Glutamatergic neuron (in vitro differentiated cells): ENCODE results near the gene SMIM3. TPM values are rescaled to one million over a fixed set of nuclear protein-coding genes. Genes with fewer than 3 reads are reported as not detected.

Experiments
- DNase-seq: peaks from one replicate; pipeline ENCODE4 v3.0.0; 2022
- H3K27ac Mint-ChIP-seq: one replicate; pipeline ENCODE4 v1.8.0; 2020; ENCODE audit warnings: mild to moderate bottlenecking, mixed read lengths, inconsistent platforms; ENCODE audit not compliant: unreplicated experiment
- H3K27me3 Mint-ChIP-seq: one replicate; pipeline ENCODE4 v1.8.0; 2020; ENCODE audit warnings: mild to moderate bottlenecking, moderate library complexity, mixed read lengths, inconsistent platforms; ENCODE audit not compliant: unreplicated experiment
- H3K36me3 Mint-ChIP-seq: one replicate; pipeline ENCODE4 v1.8.0; 2020; ENCODE audit warnings: mild to moderate bottlenecking, mixed read lengths, inconsistent platforms; ENCODE audit not compliant: unreplicated experiment
- H3K4me1 Mint-ChIP-seq: one replicate; pipeline ENCODE4 v1.8.0; 2020; ENCODE audit warnings: mild to moderate bottlenecking, low read depth, mixed read lengths, inconsistent platforms; ENCODE audit not compliant: unreplicated experiment
- H3K4me3 Mint-ChIP-seq: one replicate; pipeline ENCODE4 v1.8.0; 2020; ENCODE audit warnings: mild to moderate bottlenecking, mixed read lengths, inconsistent platforms; ENCODE audit not compliant: unreplicated experiment
- H3K9me3 Mint-ChIP-seq: one replicate; pipeline ENCODE4 v1.8.0; 2020; ENCODE audit warnings: mild to moderate bottlenecking, moderate library complexity, mixed read lengths, inconsistent platforms; ENCODE audit not compliant: unreplicated experiment
- total RNA-seq: library from RNA; stranded (reverse); fragmentation: NEBNext Ultra II Directional; extraction: Animal tissue kit (Norgen Biotek cat#: 25700); gene quantifications from one replicate; pipeline ENCODE4 v1.2.1, GENCODE V29; 2021; ENCODE audit not compliant: unreplicated experiment
- TF ChIP-seq, protein P1 (sequence below): fragments of 200-600 bp; sonication (generic); IDR thresholded peaks from one replicate; pipeline ENCODE4 v1.5.0; 2021; ENCODE audit not compliant: partially characterized antibody, unreplicated experiment

The SMIM3 gene
- total RNA-seq, 1 donor from 2014 or later = 0.51 TPM

DNA sequence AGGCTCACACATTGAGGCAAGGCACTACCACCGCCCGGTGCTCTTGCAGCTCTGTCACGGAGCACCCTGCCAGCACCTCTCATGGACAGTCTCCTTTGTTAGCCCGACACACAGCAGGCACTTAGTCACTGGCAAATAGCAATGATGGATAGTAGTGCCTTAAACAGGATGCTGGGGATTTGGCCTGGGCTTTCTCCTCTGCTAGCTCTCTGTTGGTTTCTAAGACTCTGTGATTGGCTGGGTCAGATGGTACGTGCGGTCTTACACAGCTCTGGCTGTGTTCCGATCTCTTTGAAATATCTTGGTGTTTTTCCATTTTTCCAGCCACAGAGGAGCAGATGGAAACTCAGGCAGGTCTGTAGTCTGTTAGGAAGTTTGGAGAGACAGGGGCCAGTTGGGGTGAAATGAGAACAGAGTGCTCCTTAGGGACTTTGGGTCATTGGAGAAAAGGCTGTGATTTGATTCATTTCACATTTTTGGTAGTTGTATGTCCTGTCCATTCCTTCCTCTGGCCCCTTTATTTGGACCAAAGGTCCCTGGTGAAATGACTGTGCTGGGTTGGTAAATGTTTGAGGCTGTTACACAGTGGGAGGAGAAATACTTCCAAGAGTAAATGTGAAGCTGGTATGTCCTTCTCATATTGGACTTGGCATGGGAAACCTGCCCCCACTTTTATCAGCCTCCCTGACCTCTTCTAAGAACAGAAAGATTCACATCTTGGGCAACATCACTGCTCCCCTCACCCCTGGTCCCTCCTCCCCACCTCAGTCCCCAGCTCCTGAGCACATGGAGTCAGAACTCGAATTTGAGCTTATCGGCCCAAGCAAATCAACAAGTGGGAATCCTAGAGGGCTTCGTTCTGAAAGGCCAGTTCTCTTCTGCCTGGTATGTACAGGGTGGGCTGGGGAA, 3.4 kb downstream of the SMIM3 start:
- peaks cover 3% of the 10 kb centered on the region for H3K4me1 Mint-ChIP-seq
- H3K9me3 Mint-ChIP-seq = peaks cover 2% of the 10 kb centered on the region
- H3K27me3 Mint-ChIP-seq = peaks cover 3% of the 10 kb centered on the region
- no peak overlapping the region for H3K27ac Mint-ChIP-seq
- peaks cover 5% of the 10 kb centered on the region for H3K36me3 Mint-ChIP-seq
- no peak overlapping the region for H3K4me3 Mint-ChIP-seq
- no peak for DNase-seq
- TF ChIP-seq, protein P1, sequence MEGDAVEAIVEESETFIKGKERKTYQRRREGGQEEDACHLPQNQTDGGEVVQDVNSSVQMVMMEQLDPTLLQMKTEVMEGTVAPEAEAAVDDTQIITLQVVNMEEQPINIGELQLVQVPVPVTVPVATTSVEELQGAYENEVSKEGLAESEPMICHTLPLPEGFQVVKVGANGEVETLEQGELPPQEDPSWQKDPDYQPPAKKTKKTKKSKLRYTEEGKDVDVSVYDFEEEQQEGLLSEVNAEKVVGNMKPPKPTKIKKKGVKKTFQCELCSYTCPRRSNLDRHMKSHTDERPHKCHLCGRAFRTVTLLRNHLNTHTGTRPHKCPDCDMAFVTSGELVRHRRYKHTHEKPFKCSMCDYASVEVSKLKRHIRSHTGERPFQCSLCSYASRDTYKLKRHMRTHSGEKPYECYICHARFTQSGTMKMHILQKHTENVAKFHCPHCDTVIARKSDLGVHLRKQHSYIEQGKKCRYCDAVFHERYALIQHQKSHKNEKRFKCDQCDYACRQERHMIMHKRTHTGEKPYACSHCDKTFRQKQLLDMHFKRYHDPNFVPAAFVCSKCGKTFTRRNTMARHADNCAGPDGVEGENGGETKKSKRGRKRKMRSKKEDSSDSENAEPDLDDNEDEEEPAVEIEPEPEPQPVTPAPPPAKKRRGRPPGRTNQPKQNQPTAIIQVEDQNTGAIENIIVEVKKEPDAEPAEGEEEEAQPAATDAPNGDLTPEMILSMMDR = no peak

DNA sequence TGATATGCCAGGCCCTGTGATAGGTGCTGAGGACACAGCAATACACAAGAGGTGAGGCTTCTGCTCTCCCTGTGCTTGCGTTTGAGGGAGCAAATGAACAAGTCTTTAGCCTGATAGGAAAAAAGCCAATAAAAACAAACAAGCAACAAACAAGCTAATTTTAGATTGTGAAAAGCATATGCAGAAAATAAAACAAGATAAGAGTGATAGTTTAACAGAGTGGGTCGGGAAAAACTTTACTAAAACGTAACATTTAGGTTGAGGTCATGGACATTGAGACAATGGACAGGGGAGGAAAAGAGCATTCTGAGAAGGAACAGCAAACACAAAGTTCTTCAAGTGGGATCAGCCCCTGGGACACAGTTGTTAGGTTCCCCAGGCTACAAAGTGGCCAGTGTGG, 4.3 kb downstream of the SMIM3 start:
- Mint-ChIP-seq H3K36me3 (peaks cover 5% of the 10 kb centered on the region), H3K4me1 (peaks cover 3% of the 10 kb centered on the region), H3K27me3 (peaks cover 2% of the 10 kb centered on the region), H3K9me3 (peaks cover 2% of the 10 kb centered on the region), H3K27ac (no peak overlapping the region), H3K4me3 (no peak overlapping the region)
- no peak for DNase-seq
- TF ChIP-seq, protein P1 = no peak

DNA sequence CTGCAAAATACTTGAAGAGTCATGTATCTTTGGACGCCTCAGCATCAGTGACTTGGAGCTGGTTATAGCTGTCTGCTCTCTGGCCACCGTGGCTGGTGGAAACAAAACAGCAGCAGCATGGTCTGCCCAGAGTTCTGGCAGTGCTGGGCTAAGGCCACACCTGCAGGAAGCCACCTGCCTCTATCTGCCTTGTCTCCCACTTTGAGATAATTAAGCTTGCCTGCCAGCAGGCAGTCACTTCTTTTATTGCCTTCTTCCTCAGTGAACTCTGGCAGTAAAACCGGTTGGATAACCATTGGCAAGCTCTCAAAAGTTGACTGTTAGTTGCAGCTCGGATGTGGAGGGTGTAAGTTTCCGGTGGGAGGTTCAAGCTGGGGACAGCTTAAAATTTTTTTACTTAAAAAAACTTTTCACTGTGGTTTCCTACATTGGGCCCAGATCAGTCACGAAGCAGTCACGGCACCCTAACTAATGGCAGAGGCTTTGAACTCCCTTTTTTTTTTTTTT, 4.9 kb downstream of the SMIM3 start:
- TF ChIP-seq, protein P1 = no peak
- Mint-ChIP-seq H3K4me1 (no peaks in the 10 kb centered on the region), H3K27me3 (peaks cover 2% of the 10 kb centered on the region), H3K9me3 (peaks cover 2% of the 10 kb centered on the region), H3K36me3 (peaks cover 5% of the 10 kb centered on the region), H3K27ac (no peak overlapping the region), H3K4me3 (no peak overlapping the region)
- no peak for DNase-seq

DNA sequence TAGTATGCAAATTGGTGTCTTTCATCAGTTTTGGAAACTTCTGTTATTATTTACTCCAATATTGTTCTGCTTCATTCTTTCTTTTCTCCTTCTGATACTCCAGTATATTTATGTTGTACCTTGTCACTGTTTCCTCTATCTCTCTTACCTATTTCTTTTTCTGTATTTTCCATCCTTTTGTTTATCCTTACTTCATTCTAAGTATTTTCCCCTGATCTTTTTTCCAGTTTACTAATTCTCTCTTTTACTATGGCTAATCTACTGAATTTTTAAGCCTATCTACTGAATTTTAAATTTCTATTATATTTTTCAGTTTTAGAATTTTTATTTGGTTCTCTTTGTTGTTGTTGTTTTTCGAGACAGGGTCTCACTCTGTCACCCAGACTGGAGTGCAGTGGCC, 7.4 kb downstream of the SMIM3 start:
- Mint-ChIP-seq H3K9me3 (peaks cover 2% of the 10 kb centered on the region), H3K27me3 (no peaks in the 10 kb centered on the region), H3K36me3 (peaks cover 5% of the 10 kb centered on the region), H3K27ac (no peak overlapping the region), H3K4me3 (no peak overlapping the region), H3K4me1 (peaks cover 2% of the 10 kb centered on the region)
- TF ChIP-seq, protein P1 = no peak
- DNase-seq = no peak

DNA sequence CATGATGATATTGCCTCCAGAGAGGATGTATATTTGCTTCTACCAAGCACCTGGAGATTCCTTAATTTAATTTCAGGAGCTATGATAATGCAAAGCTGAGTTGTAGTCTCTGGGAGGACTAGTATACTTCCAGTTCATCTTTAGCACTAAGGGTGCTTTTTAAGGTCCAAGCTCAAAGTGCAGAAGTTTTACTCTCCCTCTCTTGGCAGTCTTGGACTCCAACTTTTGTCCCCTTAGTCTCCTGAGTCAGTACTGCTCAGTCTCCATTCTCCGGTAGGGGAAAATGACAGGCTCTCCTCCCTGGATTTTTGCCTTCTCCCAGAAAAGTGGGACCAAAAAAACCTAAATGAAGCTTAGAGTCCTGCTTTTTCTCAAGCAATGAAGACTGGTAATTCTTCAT, 8.3 kb downstream of the SMIM3 start:
- peaks cover 2% of the 10 kb centered on the region for H3K4me1 Mint-ChIP-seq
- peaks cover 5% of the 10 kb centered on the region for H3K36me3 Mint-ChIP-seq
- H3K27ac Mint-ChIP-seq = no peak overlapping the region

More for the DNA sequence above, 8.3 kb downstream of the SMIM3 start:
- Mint-ChIP-seq H3K4me3 (no peak overlapping the region), H3K27me3 (no peaks in the 10 kb centered on the region), H3K9me3 (no peaks in the 10 kb centered on the region)
- TF ChIP-seq, protein P1 = no peak
- DNase-seq = no peak
